Liver (tissue), 9 donors: Measurements from ENCODE around the gene CALR. TPM values are rescaled to one million over a fixed set of nuclear protein-coding genes. Genes with fewer than 3 reads are reported as not detected.

Source experiments
- DNase-seq: peaks from one replicate; pipeline ENCODE4 v3.0.0-alpha.2; 2017; ENCODE audit warnings: low spot score
- H3K27ac ChIP-seq, 2 donors: one replicate each; pipeline ENCODE4 v1.7.0; 2013; ENCODE audit warnings: inconsistent platforms in 2 of 2, low read length in 2 of 2, control low read depth in 1 of 2, low read depth in 1 of 2, mild to moderate bottlenecking in 1 of 2
- H3K27me3 ChIP-seq, 4 donors: one replicate each; pipeline versions ENCODE4 v1.6.1 to v1.7.0; 2013; ENCODE audit warnings: low read length in 3 of 4, inconsistent platforms in 1 of 4, mild to moderate bottlenecking in 1 of 4, moderate library complexity in 1 of 4; ENCODE audit not compliant: control insufficient read depth in 4 of 4, insufficient read depth in 4 of 4
- H3K36me3 ChIP-seq, 4 donors: one replicate each; pipeline versions ENCODE4 v1.6.1 to v1.7.0; 2013; ENCODE audit warnings: low read length in 3 of 4, mild to moderate bottlenecking in 3 of 4, low read depth in 1 of 4, moderate library complexity in 1 of 4; ENCODE audit not compliant: control insufficient read depth in 4 of 4, insufficient read depth in 3 of 4
- H3K4me1 ChIP-seq, 4 donors: one replicate each; pipeline versions ENCODE4 v1.6.1 to v1.7.0; 2013; ENCODE audit warnings: low read length in 3 of 4, mild to moderate bottlenecking in 3 of 4, moderate library complexity in 1 of 4; ENCODE audit not compliant: control insufficient read depth in 4 of 4, insufficient read depth in 4 of 4
- H3K4me3 ChIP-seq, 3 donors: one replicate each; pipeline versions ENCODE4 v1.6.1 to v1.7.0; 2013; ENCODE audit warnings: low read length in 3 of 3, control low read depth in 1 of 3, low read depth in 1 of 3, mild to moderate bottlenecking in 1 of 3
- H3K9ac ChIP-seq, 2 donors: one replicate each; pipeline ENCODE4 v1.7.0; 2013; ENCODE audit warnings: low read length in 2 of 2, mild to moderate bottlenecking in 2 of 2, moderate library complexity in 2 of 2, control low read depth in 1 of 2, low read depth in 1 of 2
- H3K9me3 ChIP-seq, 4 donors: one replicate each; pipeline versions ENCODE4 v1.6.1 to v1.7.0; 2013; ENCODE audit warnings: low read length in 3 of 4; ENCODE audit not compliant: control insufficient read depth in 4 of 4
- EGR1 ChIP-seq, 2 donors: IDR thresholded peaks; 2 replicates each; pipeline ENCODE4 v1.6.1; 2016 to 2018; ENCODE audit warnings: antibody characterized with exemption in 2 of 2, low read depth in 2 of 2
- GABPA ChIP-seq, 2 donors: IDR thresholded peaks in 1 of 2; conservative IDR thresholded peaks in 1 of 2; 2 replicates each; pipeline ENCODE4 v1.6.1; 2016; ENCODE audit warnings: antibody characterized with exemption in 2 of 2, mild to moderate bottlenecking in 1 of 2, moderate library complexity in 1 of 2
- HNF4A ChIP-seq, 2 donors: conservative IDR thresholded peaks; 2 replicates each; pipeline ENCODE4 v1.6.1; 2016; ENCODE audit warnings: antibody characterized with exemption in 2 of 2, mild to moderate bottlenecking in 2 of 2
- SP1 ChIP-seq: IDR thresholded peaks from 2 replicates; pipeline ENCODE4 v1.6.1; 2018; ENCODE audit warnings: antibody characterized with exemption, mild to moderate bottlenecking
- YY1 ChIP-seq: IDR thresholded peaks from 2 replicates; pipeline ENCODE4 v1.6.1; 2016; ENCODE audit warnings: antibody characterized with exemption, mild to moderate bottlenecking
- WGBS: extraction: QIAGEN DNeasy Blood & Tissue Kit; methylation state at CpG from one replicate; pipeline ENCODE4 v1.1.7; 2013; 5-methylcytosine and 5-hydroxymethylcytosine counted together
- polyA plus RNA-seq, 2 donors: library from polyadenylated mRNA; stranded (reverse) in 1 of 2; unstranded in 1 of 2; fragments of 200-250 nt in 1 of 2; fragments of >200 nt in 1 of 2; fragmentation: Nextera tagmentation in 1 of 2; extraction: Ambion mirVana in 1 of 2; gene quantifications; one replicate each; pipeline versions ENCODE4 v1.2.1 to v1.2.3, GENCODE V29; 2013 to 2015
- total RNA-seq, 2 donors: library from RNA; depleted of rRNA; stranded (reverse); fragments of >200 nt; gene quantifications; one replicate each; pipeline ENCODE4 v1.2.3, GENCODE V29; 2014
- TF ChIP-seq, protein P1 (sequence below): IDR thresholded peaks from 2 replicates; pipeline ENCODE4 v1.6.1; 2016; ENCODE audit warnings: antibody characterized with exemption
- TF ChIP-seq, protein P2 (sequence below): fragments of 150-350 bp; IDR thresholded peaks from 2 replicates; pipeline ENCODE4 v1.5.1; 2017; ENCODE audit warnings: improper control_type of control experiment, low read depth, low read length; ENCODE audit not compliant: missing input control
- donor health status: healthy.
- donor health status: healthy.
- donor health status: healthy.
- donor health status: healthy.
- donor health status: healthy.

CALR gene
- total and polyA plus RNA-seq, 4 donors, result 618 to 1,316 (median 1,070) TPM

GRCh38 chr19:12936582-12936981 is 1.8 kb upstream of the CALR start:
- TF ChIP-seq YY1, result no peak
- TF ChIP-seq, protein P1, sequence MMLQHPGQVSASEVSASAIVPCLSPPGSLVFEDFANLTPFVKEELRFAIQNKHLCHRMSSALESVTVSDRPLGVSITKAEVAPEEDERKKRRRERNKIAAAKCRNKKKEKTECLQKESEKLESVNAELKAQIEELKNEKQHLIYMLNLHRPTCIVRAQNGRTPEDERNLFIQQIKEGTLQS, result no peak
- 79% methylated on average over 7 of the region's 7 CpGs for WGBS
- no peaks in the 10 kb centered on the region for H3K27me3 ChIP-seq
- peaks cover 13 to 49% (median 38%) of the 10 kb centered on the region in 4 donors for H3K4me1 ChIP-seq
- H3K9me3 ChIP-seq, result no peaks in the 10 kb centered on the region
- DNase-seq, result no peak
- no peak overlapping the region for H3K4me3 ChIP-seq
- no peak overlapping the region for H3K9ac ChIP-seq
- no peak overlapping the region for H3K27ac ChIP-seq
- peaks cover 13 to 20% (median 16%) of the 10 kb centered on the region in 4 donors for H3K36me3 ChIP-seq

DNA sequence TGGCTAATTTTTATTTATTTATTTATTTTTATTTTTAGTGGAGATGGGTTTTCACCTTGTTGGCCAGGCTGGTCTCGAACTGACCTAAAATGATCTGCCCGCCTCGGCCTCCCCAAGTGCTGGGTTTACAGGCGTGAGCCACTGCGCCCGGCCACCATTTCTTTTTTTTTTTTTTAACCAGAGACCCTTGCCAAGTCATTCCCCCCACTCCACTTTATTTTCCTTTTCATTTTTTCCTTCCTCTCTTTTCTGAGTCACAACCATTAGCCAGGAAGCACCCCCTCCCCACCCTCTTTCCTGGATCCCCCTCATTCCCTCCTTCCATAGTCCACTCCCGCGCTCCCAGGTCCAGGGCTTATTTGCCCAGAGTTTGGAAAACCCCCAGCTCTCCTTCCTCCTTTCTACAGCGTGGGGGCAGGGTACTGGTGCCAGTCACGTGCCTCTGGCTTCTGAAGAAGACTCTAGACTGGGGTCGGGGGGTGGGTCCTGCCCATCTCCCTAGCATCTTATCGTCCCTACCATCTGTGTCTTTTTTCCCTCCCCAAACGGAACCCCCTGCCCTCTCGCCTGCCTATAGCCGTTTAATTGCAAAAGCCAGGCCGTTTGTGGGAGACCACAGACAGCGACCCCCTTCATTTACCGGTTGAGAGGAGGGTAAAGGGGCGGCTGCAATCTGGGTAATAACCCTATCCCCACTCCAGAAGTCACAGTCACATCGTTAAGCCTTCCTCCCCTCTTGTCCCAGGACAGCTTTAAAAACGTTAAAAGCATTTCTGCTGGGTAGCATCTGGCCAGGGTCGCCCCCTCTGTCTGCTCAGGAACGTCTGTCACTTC is 1.1 kb upstream of the CALR start:
- peak overlapping the region; percentile 47 to 68 (median 48) for H3K4me3 ChIP-seq
- H3K27ac ChIP-seq, result peak overlapping the region in 1 of 2 donors; percentile 48
- peaks cover 13 to 24% (median 20%) of the 10 kb centered on the region in 4 donors for H3K36me3 ChIP-seq
- TF ChIP-seq HNF4A (conservative IDR thresholded peaks at IDR 0.05) (peak in 1 of 2 donors; percentile 41), GABPA (IDR thresholded peaks at IDR 0.05 in 1 of 2, conservative IDR thresholded peaks at IDR 0.05 in 1 of 2) (no peak)
- 22% methylated on average over 23 of the region's 23 CpGs for WGBS
- peaks cover 13 to 44% (median 38%) of the 10 kb centered on the region in 4 donors for H3K4me1 ChIP-seq
- no peaks in the 10 kb centered on the region for H3K27me3 ChIP-seq
- no peak for DNase-seq
- H3K9ac ChIP-seq, result no peak overlapping the region
- H3K9me3 ChIP-seq, result no peaks in the 10 kb centered on the region

GRCh38 chr19:12938779-12939601 is 581 bp downstream of the CALR start:
- Histone ChIP-seq H3K4me3 (peak overlapping the region; percentile 82 to 97 (median 85)), H3K4me1 (peaks cover 10 to 46% (median 33%) of the 10 kb centered on the region in 4 donors), H3K36me3 (peaks cover 13 to 32% (median 29%) of the 10 kb centered on the region in 4 donors), H3K9ac (peak overlapping the region; percentile 76 to 91), H3K27ac (peak overlapping the region; percentile 81 to 84), H3K9me3 (no peaks in the 10 kb centered on the region), H3K27me3 (no peaks in the 10 kb centered on the region)
- no peak for DNase-seq
- TF ChIP-seq EGR1 (IDR thresholded peaks at IDR 0.05; ENCODE audit: low read depth in 2 of 2) (peak; percentile 20 to 41), SP1 (no peak)
- TF ChIP-seq, protein P2, sequence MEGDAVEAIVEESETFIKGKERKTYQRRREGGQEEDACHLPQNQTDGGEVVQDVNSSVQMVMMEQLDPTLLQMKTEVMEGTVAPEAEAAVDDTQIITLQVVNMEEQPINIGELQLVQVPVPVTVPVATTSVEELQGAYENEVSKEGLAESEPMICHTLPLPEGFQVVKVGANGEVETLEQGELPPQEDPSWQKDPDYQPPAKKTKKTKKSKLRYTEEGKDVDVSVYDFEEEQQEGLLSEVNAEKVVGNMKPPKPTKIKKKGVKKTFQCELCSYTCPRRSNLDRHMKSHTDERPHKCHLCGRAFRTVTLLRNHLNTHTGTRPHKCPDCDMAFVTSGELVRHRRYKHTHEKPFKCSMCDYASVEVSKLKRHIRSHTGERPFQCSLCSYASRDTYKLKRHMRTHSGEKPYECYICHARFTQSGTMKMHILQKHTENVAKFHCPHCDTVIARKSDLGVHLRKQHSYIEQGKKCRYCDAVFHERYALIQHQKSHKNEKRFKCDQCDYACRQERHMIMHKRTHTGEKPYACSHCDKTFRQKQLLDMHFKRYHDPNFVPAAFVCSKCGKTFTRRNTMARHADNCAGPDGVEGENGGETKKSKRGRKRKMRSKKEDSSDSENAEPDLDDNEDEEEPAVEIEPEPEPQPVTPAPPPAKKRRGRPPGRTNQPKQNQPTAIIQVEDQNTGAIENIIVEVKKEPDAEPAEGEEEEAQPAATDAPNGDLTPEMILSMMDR, result peak; percentile 6
- WGBS, result under 1% methylated on average over 54 of the region's 54 CpGs
